ENCODE measurements around the gene RNLS.
"Not testable (repeated sequence)": the region's sequence is repeated elsewhere in the genome, so short reads cannot be mapped to it uniquely, and the experiment has no call there.

The RNLS gene

DNA sequence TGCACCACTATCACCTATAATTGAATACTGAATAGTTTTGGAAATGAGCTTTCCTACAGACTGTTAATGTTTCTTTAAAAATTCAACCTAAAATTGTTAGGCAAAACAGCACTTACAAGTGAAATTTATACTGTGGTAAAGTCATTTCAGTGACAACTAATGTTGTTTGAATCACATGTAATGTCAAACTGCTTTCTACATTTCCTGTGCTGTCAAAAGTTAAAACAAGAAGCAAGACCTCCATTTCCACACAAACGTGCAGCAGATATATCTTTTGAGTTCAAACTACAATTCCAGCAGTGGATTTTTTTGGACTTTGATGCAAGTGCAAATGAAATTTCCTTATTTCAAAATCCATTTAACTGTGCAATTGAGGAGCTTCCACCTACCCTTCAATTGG lies 199.8 kb downstream of the RNLS start:
- DNase-seq = no peak

DNA sequence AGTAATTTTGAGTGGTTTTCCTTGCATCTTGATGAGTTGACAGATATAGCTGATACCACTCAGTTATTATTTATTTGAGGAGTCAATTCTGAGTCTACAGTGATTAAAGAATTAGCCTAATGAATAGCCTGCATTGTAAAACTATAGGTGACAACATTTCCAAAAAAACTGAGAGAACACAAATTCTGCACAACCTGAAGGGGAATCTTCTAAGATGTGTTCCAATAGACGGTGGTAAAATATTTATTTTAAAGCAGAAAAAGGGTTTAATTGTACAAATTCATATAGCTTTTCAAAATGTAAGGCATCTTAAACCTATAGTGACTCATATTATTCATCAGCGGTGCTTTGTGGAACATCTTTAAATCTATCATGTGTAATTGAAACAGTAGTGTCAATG lies 200.4 kb downstream of the RNLS start:
- no peak for DNase-seq

DNA sequence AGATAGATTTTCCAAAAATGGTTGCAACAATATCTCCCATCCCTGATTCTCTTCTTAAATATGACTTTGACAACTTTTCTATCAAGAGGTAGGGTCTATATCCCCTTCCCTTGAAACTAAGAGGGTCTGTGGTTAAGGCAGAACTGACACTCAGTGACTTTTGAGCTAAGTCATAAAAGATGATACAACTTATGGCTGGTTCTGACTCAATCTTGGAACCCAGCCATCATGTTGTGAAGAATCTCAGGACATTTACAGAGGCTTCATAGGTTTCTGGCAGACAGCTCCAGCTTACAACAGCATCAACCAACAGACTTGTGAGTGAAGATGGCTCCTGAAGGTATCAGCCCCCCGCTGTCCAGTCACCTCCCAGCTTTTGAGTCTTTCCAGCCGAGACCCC lies 203.5 kb downstream of the RNLS start:
- no peak for DNase-seq

DNA sequence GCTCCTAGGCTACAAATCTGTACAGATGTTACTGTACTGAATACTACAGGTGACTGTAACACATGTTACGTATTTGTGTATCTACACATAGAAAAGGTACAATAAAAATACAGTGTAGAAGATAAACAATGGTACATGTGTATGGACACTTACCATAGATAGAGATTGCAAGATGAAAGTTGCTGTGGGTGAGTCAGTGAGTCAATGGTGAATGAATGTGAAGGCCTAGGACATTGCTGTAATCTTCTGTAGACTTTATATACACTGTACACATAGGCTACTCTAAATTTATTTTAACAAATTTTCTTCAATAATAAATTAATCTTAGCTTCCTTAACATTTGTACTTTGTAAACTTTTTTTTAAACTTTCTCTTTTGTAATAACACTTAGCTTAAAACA lies 205.6 kb downstream of the RNLS start:
- no peak for DNase-seq

DNA sequence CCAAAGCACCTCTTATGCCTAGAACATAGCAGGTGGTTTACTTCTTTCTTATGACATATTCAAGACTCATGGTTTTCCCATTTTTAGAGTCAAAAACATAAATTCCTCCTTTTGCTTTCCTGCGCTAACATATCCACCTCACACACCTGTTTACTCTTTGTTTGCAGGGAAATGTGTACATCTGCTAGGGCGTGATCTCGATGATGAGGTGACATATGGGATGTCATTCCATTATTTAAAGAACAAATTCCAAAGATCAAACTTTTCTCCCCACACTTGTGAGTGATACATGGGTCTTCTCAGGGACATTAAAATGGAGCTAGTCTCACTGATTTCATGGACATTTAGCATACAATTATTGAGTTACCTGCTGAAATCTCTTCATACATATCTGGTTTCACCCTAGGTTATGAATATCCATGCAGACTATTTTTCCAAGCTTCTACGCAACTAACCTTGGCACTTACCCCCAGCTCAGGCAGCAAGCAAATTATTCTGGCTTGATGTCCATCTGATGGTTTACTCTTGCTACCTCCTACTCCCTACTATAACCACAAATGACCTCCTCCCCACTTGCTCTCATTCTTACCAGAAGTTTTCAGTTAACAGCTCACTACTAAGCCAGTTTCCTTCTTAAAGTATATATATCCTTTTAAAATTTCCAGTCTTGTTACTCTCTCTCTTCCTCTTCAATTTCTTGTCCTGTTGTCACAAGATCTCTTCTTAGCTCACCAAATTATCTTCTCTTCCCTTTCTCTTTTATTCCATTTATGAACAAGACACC lies 208.5 kb downstream of the RNLS start:
- DNase-seq = no peak

DNA sequence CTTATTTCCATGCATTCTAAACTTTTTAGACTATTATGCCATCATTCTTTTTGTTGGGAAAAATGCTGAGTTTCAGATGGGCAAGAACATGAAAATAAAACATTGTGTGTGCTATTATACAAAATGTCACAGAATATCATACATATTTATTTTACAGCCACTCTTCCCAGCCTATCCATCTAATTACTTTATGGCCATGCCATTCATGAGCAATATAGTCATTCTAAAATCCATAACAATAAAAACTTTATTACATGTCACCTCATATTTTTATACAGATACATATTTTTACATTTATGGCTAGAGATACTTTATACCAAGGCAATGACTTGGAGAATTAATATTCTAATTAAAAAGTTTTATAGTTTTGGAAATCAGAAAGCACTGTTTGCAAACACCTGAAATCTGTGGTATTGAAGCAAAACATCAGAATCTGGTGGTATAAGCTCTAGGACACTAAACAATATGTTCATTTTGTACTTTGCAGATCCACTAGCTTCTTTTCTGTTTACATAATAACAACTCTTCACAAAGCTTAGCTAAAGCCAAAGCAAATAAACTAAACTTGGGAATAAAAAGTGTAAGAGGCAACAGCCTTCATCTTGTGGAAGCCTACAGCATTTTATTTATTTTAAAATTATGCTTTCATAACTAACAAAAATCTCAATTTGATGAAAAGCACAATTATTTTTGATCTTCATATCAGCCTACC lies 210.1 kb downstream of the RNLS start:
- no peak for DNase-seq

DNA sequence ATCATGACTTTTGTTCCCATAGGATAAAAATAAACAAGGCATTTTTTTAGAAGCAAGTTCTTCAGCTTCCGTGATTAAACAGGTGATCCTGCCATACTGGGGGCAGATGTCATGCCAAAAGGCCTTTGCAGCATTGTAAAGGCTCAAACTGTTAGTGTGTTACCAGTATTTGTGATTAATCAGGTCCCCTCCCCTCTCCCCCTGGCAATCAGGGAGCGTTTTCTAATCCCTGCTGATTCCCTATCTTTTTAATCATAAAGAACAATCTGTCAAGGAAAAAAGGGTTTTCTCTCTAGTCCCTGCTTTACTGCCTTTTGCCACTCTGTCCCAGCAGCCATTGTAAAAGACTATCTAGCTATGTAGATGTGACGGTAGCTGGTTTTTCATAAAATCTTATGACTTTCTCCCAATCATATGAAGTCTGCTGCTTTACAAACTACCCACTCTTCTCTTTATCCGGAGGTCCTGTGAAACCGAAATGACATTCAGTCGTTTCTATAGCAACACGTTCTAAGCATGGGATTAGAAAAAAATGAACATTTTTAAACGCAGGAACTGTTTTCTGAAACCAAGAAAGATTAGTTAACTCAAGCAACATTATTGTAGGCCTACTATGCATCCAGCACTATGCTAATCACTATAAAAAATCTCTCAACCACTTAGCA lies 210.9 kb downstream of the RNLS start:
- no peak for DNase-seq

DNA sequence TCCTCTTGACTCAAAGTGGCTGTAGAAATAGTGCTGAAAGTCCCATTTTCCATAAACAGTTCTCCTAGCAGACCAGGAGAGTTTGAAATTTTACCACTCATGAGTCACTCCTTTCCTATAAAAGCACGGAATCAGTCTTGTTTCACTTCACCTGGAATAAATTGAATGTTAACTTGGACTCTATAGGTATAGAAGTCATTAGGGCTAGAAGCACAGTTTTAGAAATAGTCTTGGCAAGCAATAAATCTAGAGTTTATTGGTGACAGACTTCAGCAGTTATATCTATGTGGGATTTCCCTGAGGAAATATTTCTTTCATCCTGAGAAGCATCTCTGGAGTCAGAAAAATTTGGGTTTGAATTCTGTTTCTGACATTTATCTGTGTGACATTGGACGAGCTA lies 212.4 kb downstream of the RNLS start:
- no peak for DNase-seq

DNA sequence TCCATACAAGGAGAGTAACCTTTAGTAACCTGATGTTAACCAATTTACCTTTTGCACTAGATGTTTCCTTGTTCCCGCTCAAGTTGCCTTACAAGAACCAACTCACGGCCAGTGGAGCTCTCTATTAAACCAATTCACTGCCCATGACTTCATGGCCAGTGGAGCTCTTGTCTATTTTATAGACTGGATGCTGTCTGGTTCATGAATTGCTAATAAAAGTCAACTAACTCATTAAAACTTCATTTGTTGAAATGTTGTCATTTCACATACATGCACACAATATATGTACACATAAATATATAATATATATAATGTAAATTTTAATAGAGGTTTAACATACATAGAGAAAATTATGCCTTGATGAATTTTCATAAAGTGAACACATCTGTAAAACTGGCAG lies 216.3 kb downstream of the RNLS start:
- no peak for DNase-seq

DNA sequence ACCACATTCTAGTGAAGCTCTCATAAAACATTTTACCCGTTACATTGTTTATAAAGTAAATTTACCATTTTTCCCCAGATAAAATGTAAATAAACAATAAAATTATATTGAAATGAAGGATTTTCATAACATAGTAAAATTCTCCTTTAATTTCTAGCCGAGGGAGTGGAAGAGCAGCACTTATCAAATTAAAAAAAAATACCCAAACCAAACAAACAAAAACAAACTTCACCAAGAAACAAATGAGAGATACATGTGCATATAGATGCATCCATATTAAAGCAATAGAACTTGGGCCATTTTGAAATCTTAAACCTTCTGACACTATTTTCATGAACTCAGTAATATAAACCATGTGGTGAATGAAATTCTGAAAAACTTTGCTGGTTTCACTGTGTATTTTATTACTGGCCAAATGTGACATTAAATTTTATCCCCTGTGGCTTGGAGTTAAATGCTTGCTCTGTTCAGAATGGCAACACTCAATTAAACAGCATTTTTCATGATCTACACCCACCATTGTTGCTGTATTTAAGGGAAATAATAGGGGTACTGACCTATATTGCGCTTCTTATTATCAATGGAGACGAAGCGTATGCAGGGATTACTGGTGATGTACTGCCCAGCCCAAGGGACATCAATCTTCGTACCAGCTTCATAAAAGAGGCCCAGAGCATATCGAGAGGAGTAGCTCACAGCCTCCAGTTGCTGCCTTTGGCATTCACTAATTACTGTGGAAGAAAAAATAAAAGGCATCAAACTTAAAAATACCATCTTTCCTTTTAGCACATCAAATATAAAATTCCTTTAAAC lies 220.9 kb downstream of the RNLS start:
- DNase-seq = no peak

DNA sequence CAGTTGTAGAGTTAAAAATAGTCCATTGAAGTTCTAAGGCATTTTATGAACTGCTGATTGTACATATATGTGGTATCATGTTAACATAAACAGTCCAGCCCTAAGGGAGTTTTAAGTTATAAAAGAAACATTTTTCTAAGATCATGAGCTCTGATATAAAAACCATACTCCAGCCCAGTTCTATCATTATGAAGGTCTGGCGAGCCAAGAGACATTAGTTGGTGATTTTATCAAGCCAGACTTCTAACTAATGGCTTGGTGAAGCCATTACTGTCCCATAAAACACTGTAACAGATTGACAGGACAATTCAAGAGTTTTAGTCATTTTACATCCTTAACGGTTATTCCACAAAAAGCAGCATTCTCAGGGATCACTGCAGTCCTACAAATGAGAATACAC lies 221.6 kb downstream of the RNLS start:
- DNase-seq = no peak

DNA sequence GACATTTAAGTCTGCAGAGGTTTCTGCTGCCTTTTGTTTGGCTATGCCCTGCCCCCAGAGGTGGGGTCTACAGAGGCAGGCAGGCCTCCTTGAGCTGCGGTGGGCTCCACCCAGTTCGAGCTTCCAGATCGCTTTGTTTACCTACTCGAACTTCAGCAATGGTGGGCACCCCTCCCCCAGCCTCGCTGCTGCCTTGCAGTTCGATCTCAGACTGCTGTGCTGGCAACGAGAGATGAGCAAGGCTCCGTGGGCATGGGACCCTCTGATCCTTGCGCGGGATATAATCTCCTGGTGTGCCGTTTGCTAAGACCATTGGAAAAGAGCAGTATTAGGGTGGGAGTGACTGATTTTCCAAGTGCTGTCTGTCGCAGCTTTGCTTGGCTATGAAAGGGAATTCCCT lies 227.4 kb downstream of the RNLS start:
- DNase-seq = not testable (repeated sequence)

DNA sequence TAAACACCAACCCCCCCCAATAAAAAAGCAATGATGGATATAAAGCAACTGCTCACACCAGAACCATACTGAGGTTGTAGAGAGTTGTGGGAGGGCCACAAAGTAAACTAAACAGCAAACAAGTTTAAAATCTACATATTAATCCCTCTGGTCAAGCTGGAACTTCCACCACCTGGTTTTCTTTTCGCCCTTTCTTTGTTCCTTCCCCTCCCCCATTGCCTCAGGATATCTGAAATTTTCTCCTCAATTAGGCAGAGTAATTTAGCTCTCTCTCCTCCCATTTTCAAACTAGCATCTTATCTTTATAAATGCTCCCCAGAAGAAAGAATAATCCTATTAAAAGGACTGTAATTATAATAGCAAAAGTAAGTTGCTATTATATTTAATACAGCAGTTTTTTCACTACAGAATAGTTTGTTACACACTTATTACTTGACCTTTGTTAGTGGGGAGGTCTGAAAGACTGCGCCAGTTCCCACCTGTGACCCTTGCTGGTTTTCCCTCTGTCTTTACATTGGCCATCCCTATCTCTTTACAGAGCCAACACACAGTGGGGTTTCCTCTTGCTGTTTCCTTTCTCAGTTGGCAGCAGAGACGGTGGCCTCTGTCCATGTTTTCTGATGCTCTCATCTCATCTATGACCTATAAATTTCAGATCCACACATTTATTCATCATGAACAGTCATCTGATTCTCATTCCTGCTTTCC lies 235.4 kb downstream of the RNLS start:
- DNase-seq = no peak

DNA sequence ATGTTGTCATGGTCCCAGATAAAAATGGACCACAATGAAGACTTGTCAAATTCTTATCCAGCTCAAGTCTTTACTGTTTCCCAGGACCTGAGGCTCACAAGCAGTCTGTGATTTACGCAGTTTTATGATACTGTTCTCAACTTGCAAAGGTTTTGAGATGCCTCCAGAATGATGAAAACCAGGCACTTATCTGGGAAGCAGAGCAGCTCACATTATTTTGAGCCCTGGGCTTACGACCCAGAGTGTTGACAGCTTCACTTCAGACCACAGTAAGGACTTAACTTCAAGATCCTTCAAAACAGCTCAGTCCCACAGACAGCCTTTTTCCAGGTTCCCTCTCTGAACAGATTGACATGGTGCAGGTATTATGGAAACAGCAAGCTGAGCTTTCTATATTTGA lies 236.1 kb downstream of the RNLS start:
- DNase-seq = no peak

DNA sequence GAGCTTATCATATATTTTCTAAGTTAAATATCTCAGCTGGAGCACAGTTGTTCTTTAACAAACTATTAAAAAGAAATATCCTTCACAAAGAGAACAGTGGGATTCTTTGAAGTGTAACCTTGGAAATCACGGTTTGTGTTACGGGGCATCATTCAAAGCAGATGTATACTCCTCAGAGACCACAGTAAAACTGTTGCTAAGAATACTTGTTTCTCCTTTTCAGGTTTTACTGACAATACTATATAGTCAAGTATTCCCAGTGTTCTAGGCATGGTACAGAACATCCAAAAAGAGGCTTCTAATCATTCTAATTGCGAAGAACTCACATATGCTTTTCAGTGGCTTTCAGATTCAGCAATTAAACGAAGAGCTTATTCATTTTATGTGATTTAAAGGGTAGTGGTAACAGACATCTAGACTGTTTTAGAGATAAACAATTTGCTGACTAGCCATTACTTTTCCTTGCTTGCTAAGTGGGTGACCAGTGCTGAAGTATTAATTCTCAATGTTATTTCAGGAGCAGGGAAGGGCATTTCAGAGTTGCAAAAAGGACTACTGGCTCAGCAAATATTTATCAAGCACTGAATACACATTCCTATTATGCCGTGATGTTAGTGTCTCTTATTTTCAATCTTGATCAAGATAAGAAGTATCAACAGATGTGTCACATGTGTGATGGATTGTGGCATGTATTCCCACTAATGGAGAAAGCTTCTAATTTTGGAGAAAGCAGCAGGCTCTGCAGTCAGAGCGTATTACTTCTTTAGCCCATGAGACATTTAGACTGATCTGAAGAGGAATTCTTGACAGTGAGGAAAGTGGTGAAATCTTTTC lies 236.8 kb downstream of the RNLS start:
- no peak for DNase-seq

DNA sequence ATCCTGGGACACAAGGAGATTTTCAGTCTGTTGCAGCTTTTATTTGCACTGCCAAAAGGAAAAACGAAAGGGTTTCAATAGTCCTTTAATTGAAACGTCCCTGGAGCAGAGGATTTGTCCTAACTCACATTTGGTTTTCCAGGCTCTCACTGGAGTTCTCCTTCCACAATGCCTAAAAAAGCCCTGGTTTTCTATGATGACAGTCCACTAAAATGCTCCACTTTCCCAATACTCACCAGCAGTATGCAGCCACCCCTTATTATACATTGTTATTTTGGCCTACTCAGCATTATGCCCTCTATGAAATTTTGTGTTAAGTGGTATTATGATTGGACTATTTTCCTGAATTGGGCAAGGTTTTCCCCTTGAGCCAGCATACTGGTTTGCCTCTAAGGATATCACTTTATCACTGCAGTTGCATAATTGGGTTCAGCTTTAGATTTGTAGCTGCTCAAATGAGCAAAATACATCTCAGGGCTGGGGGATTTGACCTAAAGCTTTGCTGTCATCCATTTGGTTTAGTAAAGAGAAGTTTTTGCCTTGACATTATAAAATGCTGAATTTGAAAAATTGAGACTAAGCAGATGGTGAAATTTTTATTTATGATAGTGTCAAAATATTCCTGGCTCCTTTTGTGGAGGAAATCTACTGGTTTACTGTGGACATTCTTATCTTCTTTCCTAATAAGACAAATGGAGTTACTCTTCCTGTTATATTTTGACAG lies 239.2 kb downstream of the RNLS start:
- no peak for DNase-seq

DNA sequence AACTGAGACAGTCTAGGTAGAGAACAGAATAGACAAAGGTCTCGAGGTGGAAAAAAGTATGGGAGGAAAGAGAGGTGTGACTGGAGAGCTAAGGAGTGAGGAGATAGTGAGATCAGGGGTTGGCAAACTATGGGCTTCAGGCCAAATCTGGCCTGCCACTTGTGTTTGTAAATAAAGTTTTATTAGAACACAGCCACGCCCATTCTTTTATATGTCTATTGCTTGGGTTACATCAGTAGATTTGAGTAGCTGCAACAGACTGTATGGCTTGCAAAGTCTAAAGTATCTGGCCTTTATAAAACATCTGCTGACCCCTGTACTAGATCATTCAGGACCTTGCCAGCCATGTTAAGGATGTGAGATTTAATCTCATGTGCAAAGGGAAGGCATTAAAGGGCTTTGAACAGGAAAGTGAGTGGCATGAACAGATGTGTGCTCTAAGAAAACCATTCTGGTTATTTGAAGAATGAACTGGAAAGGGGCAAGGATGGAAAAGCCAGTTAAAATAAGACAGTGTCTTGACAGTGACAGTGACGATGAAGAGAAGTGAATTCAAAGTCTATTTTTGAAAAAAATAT lies 240.3 kb downstream of the RNLS start:
- no peak for DNase-seq

DNA sequence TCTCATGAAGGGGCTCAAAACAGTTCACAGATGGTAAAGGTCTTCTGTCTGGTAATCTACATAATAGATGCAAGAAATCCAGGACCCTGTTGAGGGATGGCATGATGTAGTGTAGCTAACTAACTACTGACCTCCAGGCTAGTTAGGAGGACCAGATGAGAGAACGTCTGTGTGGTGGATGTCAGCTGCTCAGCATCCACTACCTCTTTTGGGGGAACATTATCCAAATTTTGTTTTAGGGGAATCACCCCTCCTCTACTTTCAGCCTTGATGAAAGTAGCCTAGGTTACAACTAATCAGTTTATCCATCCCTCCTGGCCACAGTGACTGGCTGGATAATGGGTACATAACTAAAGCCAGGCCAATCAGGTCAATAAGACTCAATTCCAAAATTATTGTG lies 246.0 kb downstream of the RNLS start:
- DNase-seq = no peak

DNA sequence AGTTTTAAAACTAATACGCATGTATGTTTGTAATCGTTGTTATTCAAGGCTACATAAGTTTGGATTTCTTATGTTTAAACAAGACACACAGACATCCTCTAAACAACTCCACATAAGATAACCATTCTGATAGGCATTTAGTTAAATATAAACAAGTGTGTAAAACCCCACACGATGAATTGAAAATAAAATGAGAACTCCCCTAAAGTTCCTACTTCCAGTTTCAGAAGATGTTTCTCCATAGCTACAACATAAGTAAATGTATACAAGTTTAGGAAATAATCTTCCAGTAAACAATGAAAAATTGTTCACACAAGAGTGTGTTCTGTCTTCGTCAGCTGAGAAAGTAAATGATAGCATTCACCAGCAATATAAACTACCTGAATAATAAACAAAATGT lies 246.8 kb downstream of the RNLS start:
- DNase-seq = no peak

DNA sequence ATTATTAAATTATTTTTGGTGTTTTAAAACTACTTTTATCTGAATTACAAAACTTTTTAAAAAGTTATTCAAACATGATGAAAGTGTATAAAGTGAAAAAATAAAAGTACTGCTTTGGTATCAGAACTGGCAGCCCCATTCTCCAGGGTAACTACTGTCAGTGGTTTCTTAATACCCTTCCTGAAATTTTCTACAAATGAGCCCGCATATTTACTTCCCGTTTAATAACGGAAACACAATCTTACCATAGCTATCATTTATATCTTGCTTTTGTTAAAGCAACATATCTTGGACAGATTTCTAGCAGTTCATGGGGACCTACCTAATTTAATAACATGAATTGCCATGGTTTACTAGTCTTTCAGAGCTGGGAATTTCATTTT lies 249.9 kb downstream of the RNLS start:
- no peak for DNase-seq
